CD4-positive, alpha-beta T cell (primary cell): ENCODE measurements around the gene SLC46A2. TPM values are rescaled to one million over a fixed set of nuclear protein-coding genes. Genes with fewer than 3 reads are reported as not detected.

Source experiments
- ATAC-seq: fragments of 200-7000 bp; cut with Tn5 transposase; one replicate; pipeline ENCODE4 v1.10.0; 2022; ENCODE audit warnings: mild to moderate bottlenecking; ENCODE audit not compliant: poor library complexity
- CTCF ChIA-PET: fragments of 350-600 bp; sonication (Branson Sonifier 250); formaldehyde crosslinking; loops from one replicate; lab custom pipeline; 2021; ENCODE audit warnings: antibody characterized with exemption, inconsistent platforms; lab: Charles Lee
- POLR2A ChIA-PET: fragments of 350-600 bp; sonication (Branson Sonifier 250); formaldehyde crosslinking; loops from one replicate; lab custom pipeline; 2021; ENCODE audit warnings: antibody characterized with exemption, inconsistent platforms; lab: Charles Lee
- DNase-seq, 14 experiments: peaks; one replicate each; pipeline ENCODE4 v3.0.0-alpha.2; 2013 to 2020; ENCODE audit warnings: mixed read lengths in 2 of 14
- H3K27ac ChIP-seq, 2 donors: one replicate each; pipeline versions ENCODE4 v1.5.1 to v1.7.0; 2013; ENCODE audit warnings: low read length in 2 of 2, low read depth in 1 of 2, mild to moderate bottlenecking in 1 of 2
- H3K27me3 ChIP-seq, 2 experiments: 1 replicate in 1 of 2; 2 replicates in 1 of 2; pipeline versions ENCODE4 v1.6.1 to v1.7.0; 2013; ENCODE audit warnings: low read length in 2 of 2, control low read depth in 1 of 2, mild to moderate bottlenecking in 1 of 2, moderate library complexity in 1 of 2; ENCODE audit not compliant: insufficient read depth in 2 of 2, control insufficient read depth in 1 of 2
- H3K36me3 ChIP-seq: one replicate; pipeline ENCODE4 v1.6.1; 2013; ENCODE audit warnings: low read length, control low read depth; ENCODE audit not compliant: insufficient read depth
- H3K4me1 ChIP-seq: one replicate; pipeline ENCODE4 v1.6.1; 2013; ENCODE audit warnings: low read length, control low read depth; ENCODE audit not compliant: insufficient read depth
- H3K4me3 ChIP-seq: one replicate; pipeline ENCODE4 v1.5.1; 2013; ENCODE audit warnings: mild to moderate bottlenecking, low read length, moderate library complexity
- H3K9me3 ChIP-seq, 2 experiments: 1 replicate in 1 of 2; 2 replicates in 1 of 2; pipeline versions ENCODE4 v1.6.1 to v1.7.0; 2013; ENCODE audit warnings: low read length in 2 of 2, mild to moderate bottlenecking in 2 of 2, control low read depth in 1 of 2, moderate library complexity in 1 of 2; ENCODE audit not compliant: control insufficient read depth in 1 of 2, insufficient read depth in 1 of 2
- H3K27ac Mint-ChIP-seq: one replicate; pipeline ENCODE4 v1.8.0; 2020; ENCODE audit warnings: mixed read lengths
- H3K27me3 Mint-ChIP-seq: one replicate; pipeline ENCODE4 v1.8.0; 2021; ENCODE audit warnings: mixed read lengths
- H3K36me3 Mint-ChIP-seq: one replicate; pipeline ENCODE4 v1.8.0; 2021; ENCODE audit warnings: low read depth, mixed read lengths
- H3K4me1 Mint-ChIP-seq: one replicate; pipeline ENCODE4 v1.8.0; 2021; ENCODE audit warnings: low read depth, mixed read lengths
- H3K4me3 Mint-ChIP-seq: one replicate; pipeline ENCODE4 v1.8.0; 2020; ENCODE audit warnings: mild to moderate bottlenecking, mixed read lengths
- H3K9me3 Mint-ChIP-seq: one replicate; pipeline ENCODE4 v1.8.0; 2020; ENCODE audit warnings: mixed read lengths
- CTCF ChIP-seq: fragments of 200-600 bp; IDR thresholded peaks from one replicate; pipeline ENCODE4 v1.8.0; 2022; ENCODE audit warnings: antibody characterized with exemption, mild to moderate bottlenecking
- intact Hi-C, 2 experiments: fragments of 100-400 bp; cut with DNase I in 1 of 2; cut with micrococcal nuclease in 1 of 2; formaldehyde crosslinking; loops; one replicate each; pipeline versions ENCODE4 v1.15.1 to v1.9.0; 2023 to 2025; cut with DNase I, micrococcal nuclease
- total RNA-seq, 174 experiments: library from RNA in 2 of 174; stranded (reverse) in 2 of 174; gene quantifications; one replicate each; pipeline ENCODE4 v1.2.3 and lab custom pipeline; 2021 to 2026

Gene SLC46A2
- total RNA-seq, 2 experiments from 2014 or later, result not detected

DNA sequence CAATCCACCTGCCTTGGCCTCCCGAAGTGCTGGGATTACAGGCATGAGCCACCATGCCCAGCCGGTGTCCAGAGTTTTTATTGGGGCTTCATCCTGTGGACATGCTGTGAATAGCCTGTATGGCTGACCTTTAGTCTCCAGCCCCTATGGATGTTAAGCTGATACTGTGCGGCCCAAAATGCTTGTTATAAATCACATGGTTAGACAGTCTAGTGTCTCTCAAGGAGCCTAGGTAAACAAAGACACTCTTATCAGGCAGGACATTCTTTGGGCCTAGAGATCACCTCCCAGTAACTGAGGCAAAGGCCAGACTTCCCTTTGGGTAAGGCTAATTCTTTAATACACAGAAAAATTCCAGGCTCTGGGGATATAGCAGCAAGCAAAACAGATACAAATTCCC is 22.0 kb upstream of the SLC46A2 start:
- Mint-ChIP-seq H3K9me3 (no peaks in the 10 kb centered on the region), H3K36me3 (no peaks in the 10 kb centered on the region), H3K27me3 (peaks cover 15% of the 10 kb centered on the region), H3K4me1 (no peaks in the 10 kb centered on the region), H3K27ac (no peak overlapping the region), H3K4me3 (no peak overlapping the region)
- no peak for TF ChIP-seq CTCF
- no peaks in the 10 kb centered on the region for H3K27me3 ChIP-seq
- ChIA-PET POLR2A (no interaction called here), CTCF (no interaction called here)
- intact Hi-C loops, result no loop called here
- DNase-seq (no peak), ATAC-seq (no peak)
- no peaks in the 10 kb centered on the region for H3K9me3 ChIP-seq
- no peaks in the 10 kb centered on the region for H3K36me3 ChIP-seq
- H3K27ac ChIP-seq, result no peak overlapping the region
- no peaks in the 10 kb centered on the region for H3K4me1 ChIP-seq
- no peak overlapping the region for H3K4me3 ChIP-seq

GRCh38 chr9:112911736-112912135 is 21.1 kb upstream of the SLC46A2 start:
- H3K27ac Mint-ChIP-seq, result no peak overlapping the region
- H3K27me3 Mint-ChIP-seq, result peaks cover 15% of the 10 kb centered on the region
- H3K4me3 Mint-ChIP-seq, result no peak overlapping the region
- DNase-seq (no peak), ATAC-seq (no peak)
- Histone ChIP-seq H3K9me3 (no peaks in the 10 kb centered on the region), H3K36me3 (no peaks in the 10 kb centered on the region), H3K27ac (no peak overlapping the region), H3K4me3 (no peak overlapping the region), H3K4me1 (no peaks in the 10 kb centered on the region), H3K27me3 (peaks cover 0 to 3% of the 10 kb centered on the region in 2 experiments)
- TF ChIP-seq CTCF, result no peak
- intact Hi-C loops, result no loop called here
- no peaks in the 10 kb centered on the region for H3K4me1 Mint-ChIP-seq
- POLR2A ChIA-PET, result no interaction called here
- no peaks in the 10 kb centered on the region for H3K9me3 Mint-ChIP-seq
- no peaks in the 10 kb centered on the region for H3K36me3 Mint-ChIP-seq
- CTCF ChIA-PET, result no interaction called here

DNA sequence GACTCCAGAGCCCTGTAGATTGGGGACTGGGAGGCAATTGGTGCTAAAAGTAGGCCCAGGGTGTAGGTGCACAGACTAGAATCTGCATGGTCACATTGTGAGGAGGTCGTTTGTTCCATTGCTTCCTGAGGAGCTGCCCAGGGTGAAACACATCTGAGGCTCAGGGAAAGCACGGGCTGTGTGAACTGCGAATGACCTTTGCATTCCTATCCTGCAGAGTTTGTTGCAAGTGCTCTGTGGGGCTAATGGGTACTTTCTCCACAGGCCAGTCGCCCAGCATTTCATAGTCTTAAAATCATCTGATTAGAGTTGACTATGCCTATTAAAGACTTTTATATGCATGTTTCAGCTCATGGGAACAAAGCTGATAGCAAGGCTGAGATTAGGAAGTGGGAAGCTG is 14.4 kb upstream of the SLC46A2 start:
- POLR2A ChIA-PET, result no interaction called here
- peaks cover 1 to 3% of the 10 kb centered on the region in 2 experiments for H3K27me3 ChIP-seq
- no peak overlapping the region for H3K27ac ChIP-seq
- H3K27me3 Mint-ChIP-seq, result peaks cover 23% of the 10 kb centered on the region
- H3K4me1 Mint-ChIP-seq, result no peaks in the 10 kb centered on the region
- CTCF ChIA-PET, result no interaction called here
- no peaks in the 10 kb centered on the region for H3K36me3 Mint-ChIP-seq
- H3K9me3 Mint-ChIP-seq, result no peaks in the 10 kb centered on the region
- ATAC-seq (no peak), DNase-seq (no peak)
- no peak overlapping the region for H3K27ac Mint-ChIP-seq
- no peak overlapping the region for H3K4me3 Mint-ChIP-seq
- H3K36me3 ChIP-seq, result no peaks in the 10 kb centered on the region
- no peaks in the 10 kb centered on the region for H3K4me1 ChIP-seq
- no peaks in the 10 kb centered on the region for H3K9me3 ChIP-seq
- intact Hi-C loops, result no loop called here
- no peak overlapping the region for H3K4me3 ChIP-seq
- TF ChIP-seq CTCF, result no peak
